ENCODE data around the gene SYCE1L. TPM values are rescaled to one million over a fixed set of nuclear protein-coding genes. Genes with fewer than 3 reads are reported as not detected.

The SYCE1L gene
- total RNA-seq, 1 experiment from 2014 or later, result not detected

DNA sequence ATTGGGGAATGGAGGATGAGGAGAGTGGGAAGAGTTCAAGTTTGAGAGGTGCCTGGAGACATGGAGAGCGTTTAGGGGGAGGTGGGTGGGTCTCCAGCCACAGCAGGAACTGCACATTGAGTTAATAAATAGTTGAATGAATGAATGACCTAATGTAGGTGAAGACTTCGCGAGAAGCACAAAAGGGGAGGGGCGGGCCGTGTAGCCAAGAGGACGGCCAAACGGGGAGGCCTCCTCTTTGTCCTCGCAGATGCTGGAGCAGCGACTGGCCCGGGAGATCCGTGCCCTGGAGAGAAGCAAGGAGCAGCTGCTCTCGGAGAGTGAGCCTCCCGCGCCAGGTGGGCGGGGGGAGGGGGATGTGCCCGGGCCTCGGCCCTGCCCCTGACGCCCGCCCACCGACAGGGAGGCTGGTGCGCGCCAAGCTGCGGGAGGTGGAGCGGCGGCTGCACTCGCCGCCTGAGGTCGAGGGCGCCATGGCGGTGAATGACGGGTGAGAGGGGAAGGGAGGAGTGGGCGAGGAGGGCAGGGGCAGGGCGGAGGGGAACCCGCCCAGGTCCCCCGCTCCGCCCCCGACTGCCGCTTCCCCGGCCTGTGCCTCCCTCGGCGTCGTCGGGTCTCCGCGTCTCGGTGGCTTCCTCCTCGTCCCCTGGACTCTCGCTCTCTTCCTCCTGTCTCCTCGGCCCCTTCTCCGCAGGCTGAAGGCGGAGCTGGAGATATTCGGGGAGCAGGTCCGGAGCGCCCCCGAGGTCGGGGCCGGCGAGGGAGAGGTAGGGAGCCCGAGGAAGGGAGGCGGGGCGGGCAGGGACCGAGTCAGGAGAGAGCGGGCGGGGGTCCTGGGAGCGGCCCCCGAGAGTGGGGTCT, 12.9 kb downstream of the SYCE1L start:
- ChIA-PET CTCF (no interaction called here), POLR2A (ENCODE audit: low non-redundant PET) (no interaction called here)
- intact Hi-C loops (cut with micrococcal nuclease; ENCODE audit: unreplicated experiment), result no loop called here
- peak; percentile 59 for DNase-seq (ENCODE audit: low spot score)
- H3K9me3 ChIP-seq (ENCODE audit: low read depth, low read length, poor library complexity, severe bottlenecking), result no peaks in the 10 kb centered on the region
- peaks cover 4% of the 10 kb centered on the region for H3K4me1 ChIP-seq (ENCODE audit: insufficient read depth, low read length, poor library complexity, severe bottlenecking)
- H3K4me3 ChIP-seq (ENCODE audit: low read depth, low read length, poor library complexity, severe bottlenecking), result peak overlapping the region; percentile 57
- peaks cover 4% of the 10 kb centered on the region for H3K27me3 ChIP-seq (replicated peaks; ENCODE audit: insufficient read depth, low read depth, low read length, poor library complexity)
- H3K36me3 ChIP-seq (ENCODE audit: insufficient read depth, low read length, poor library complexity, severe bottlenecking), result no peaks in the 10 kb centered on the region
- TF ChIP-seq EZH2 (IDR thresholded peaks at IDR 0.05; ENCODE audit: borderline replicate concordance, low read depth, low read length, poor library complexity, severe bottlenecking) (no peak), CTCF (conservative IDR thresholded peaks at IDR 0.05; ENCODE audit: low read depth, low read length) (no peak)
- BruUV-seq (replicated peaks), result no TSS peak
- no peak overlapping the region for H3K27ac ChIP-seq (ENCODE audit: low read depth, low read length, poor library complexity, severe bottlenecking)

GRCh38 chr16:77212741-77213541, 13.7 kb downstream of the SYCE1L start:
- peaks cover 4% of the 10 kb centered on the region for H3K27me3 ChIP-seq (replicated peaks; ENCODE audit: insufficient read depth, low read depth, low read length, poor library complexity)
- peaks cover 4% of the 10 kb centered on the region for H3K4me1 ChIP-seq (ENCODE audit: insufficient read depth, low read length, poor library complexity, severe bottlenecking)
- intact Hi-C loops (cut with micrococcal nuclease; ENCODE audit: unreplicated experiment), result no loop called here
- H3K9me3 ChIP-seq (ENCODE audit: low read depth, low read length, poor library complexity, severe bottlenecking), result no peaks in the 10 kb centered on the region
- H3K4me3 ChIP-seq (ENCODE audit: low read depth, low read length, poor library complexity, severe bottlenecking), result peak overlapping the region; percentile 57
- H3K36me3 ChIP-seq (ENCODE audit: insufficient read depth, low read length, poor library complexity, severe bottlenecking), result no peaks in the 10 kb centered on the region
- no TSS peak for BruUV-seq (replicated peaks)
- DNase-seq (ENCODE audit: low spot score), result peak; percentile 67
- CTCF ChIA-PET, result no interaction called here
- H3K27ac ChIP-seq (ENCODE audit: low read depth, low read length, poor library complexity, severe bottlenecking), result no peak overlapping the region
- TF ChIP-seq EZH2 (IDR thresholded peaks at IDR 0.05; ENCODE audit: borderline replicate concordance, low read depth, low read length, poor library complexity, severe bottlenecking), result no peak
- no peak for TF ChIP-seq CTCF (conservative IDR thresholded peaks at IDR 0.05; ENCODE audit: low read depth, low read length)
- POLR2A ChIA-PET (ENCODE audit: low non-redundant PET), result no interaction called here

DNA sequence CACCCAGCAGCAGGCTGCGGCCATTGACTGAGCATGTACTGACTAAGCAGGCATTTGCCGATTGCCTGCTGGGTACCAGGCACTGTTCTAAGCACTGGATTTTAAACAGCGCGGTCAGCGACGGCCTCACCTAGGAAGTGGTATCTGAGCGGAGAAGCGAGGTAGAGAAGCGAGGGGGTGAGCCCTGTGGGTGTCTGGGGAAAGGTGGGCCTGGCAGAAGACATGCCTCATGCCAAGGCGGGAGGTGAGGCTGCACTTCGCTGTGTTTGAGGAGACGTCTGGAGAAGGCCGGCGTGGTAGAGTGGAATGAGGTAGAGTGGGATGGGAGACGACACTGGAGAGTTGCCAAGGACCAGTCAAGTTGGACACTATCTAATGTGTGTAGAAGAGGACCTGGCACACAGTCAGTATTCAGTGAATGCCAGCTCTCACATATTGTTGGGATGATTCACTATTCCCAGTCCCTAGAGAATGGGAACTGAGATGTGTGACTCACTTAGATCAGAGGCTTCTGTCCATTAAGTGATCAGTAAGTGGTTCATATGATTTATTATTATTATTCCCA, 14.4 kb downstream of the SYCE1L start:
- POLR2A ChIA-PET (ENCODE audit: low non-redundant PET), result no interaction called here

More for the DNA sequence above, 14.4 kb downstream of the SYCE1L start:
- peak; percentile 67 for DNase-seq (ENCODE audit: low spot score)
- Histone ChIP-seq H3K27ac (ENCODE audit: low read depth, low read length, poor library complexity, severe bottlenecking) (no peak overlapping the region), H3K36me3 (ENCODE audit: insufficient read depth, low read length, poor library complexity, severe bottlenecking) (no peaks in the 10 kb centered on the region), H3K4me3 (ENCODE audit: low read depth, low read length, poor library complexity, severe bottlenecking) (no peak overlapping the region), H3K27me3 (replicated peaks; ENCODE audit: insufficient read depth, low read depth, low read length, poor library complexity) (peaks cover 4% of the 10 kb centered on the region), H3K4me1 (ENCODE audit: insufficient read depth, low read length, poor library complexity, severe bottlenecking) (peaks cover 4% of the 10 kb centered on the region), H3K9me3 (ENCODE audit: low read depth, low read length, poor library complexity, severe bottlenecking) (no peaks in the 10 kb centered on the region)
- CTCF ChIA-PET, result no interaction called here
- TF ChIP-seq EZH2 (IDR thresholded peaks at IDR 0.05; ENCODE audit: borderline replicate concordance, low read depth, low read length, poor library complexity, severe bottlenecking) (no peak), CTCF (conservative IDR thresholded peaks at IDR 0.05; ENCODE audit: low read depth, low read length) (no peak)
- intact Hi-C loops (cut with micrococcal nuclease; ENCODE audit: unreplicated experiment), result no loop called here
- BruUV-seq (replicated peaks), result no TSS peak
